ENCODE measurements around the gene KRT9. TPM values are rescaled to one million over a fixed set of nuclear protein-coding genes. Genes with fewer than 3 reads are reported as not detected.

The KRT9 gene
- total RNA-seq, 1 donor from 2014 or later, result not detected

DNA sequence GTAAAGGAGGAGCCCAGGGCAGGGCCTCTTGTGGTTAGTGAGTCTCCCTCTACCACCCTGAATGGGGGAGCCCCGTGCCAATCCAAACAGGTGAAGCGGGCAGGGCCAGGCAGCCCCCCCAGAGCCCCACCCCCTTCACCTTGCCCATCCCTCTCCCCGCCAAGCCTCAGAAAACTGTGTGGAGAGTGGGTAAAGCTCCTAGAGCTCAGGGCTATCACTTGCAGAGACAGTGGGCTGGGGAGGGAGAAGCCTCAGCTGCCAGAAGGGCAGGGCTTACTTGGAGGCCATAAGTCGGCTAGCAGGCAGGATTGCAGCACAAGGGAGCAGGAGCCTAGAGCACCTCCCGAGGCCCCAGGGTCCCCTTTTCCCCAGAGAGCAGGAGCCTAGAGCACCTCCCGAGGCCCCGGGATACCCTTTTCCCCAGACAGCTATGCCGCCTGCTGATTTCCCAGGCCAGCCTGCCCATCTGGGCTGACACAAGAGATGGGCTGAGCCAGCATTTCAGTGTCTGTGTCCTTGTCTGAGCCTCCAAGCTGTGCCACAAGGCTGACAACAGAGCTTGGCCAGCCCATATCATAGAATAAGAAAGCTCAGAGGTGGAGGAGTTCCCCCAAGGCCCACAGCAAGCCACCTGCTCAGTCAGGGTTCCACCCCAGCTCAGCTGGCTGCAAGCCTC, 21.6 kb upstream of the KRT9 start:
- Mint-ChIP-seq H3K27ac (ENCODE audit: unreplicated experiment) (no peak overlapping the region), H3K4me3 (ENCODE audit: unreplicated experiment) (no peak overlapping the region), H3K4me1 (ENCODE audit: unreplicated experiment) (no peaks in the 10 kb centered on the region), H3K36me3 (ENCODE audit: low read depth, unreplicated experiment) (no peaks in the 10 kb centered on the region), H3K27me3 (ENCODE audit: unreplicated experiment) (peaks cover 1% of the 10 kb centered on the region), H3K9me3 (ENCODE audit: unreplicated experiment) (no peaks in the 10 kb centered on the region)
- DNase-seq (ENCODE audit: low spot score), result no peak
- TF ChIP-seq, protein P1, sequence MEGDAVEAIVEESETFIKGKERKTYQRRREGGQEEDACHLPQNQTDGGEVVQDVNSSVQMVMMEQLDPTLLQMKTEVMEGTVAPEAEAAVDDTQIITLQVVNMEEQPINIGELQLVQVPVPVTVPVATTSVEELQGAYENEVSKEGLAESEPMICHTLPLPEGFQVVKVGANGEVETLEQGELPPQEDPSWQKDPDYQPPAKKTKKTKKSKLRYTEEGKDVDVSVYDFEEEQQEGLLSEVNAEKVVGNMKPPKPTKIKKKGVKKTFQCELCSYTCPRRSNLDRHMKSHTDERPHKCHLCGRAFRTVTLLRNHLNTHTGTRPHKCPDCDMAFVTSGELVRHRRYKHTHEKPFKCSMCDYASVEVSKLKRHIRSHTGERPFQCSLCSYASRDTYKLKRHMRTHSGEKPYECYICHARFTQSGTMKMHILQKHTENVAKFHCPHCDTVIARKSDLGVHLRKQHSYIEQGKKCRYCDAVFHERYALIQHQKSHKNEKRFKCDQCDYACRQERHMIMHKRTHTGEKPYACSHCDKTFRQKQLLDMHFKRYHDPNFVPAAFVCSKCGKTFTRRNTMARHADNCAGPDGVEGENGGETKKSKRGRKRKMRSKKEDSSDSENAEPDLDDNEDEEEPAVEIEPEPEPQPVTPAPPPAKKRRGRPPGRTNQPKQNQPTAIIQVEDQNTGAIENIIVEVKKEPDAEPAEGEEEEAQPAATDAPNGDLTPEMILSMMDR (IDR thresholded peaks at IDR 0.05; ENCODE audit: unreplicated experiment), result no peak

DNA sequence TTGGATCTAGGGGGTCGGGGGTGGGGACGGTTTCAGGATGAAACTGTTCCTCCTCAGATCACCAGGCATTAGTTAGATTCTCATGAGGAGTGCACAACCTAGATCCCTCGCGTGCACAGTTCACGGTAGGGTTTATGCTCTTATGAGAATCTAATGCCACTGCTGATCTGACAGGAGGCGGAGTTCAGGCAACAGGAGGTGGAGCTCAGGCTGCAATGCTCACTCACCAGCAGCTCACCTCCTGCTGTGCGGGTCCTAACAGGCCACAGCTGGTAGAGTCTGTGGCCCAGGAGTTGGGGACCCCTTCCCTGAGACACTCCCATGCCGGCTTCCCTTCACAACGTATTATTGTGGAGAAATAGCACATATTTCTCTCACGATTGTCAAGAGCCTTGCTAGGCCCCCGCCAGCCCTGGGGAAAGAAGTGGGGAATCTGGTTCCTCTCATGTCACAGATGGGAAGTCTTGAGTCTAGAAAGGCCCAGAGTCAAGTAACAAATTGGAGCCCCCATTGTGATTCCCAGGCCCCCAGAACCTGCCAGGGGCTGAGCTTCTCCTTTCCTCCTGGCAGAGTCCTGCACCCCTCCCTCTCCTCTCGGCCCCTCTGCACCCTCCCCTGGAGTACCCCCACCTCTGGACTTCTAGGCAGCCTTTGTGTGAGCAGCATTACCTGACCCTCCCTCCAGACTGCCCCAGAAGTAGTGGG, 20.9 kb upstream of the KRT9 start:
- no peak for DNase-seq (ENCODE audit: low spot score)
- no peaks in the 10 kb centered on the region for H3K9me3 Mint-ChIP-seq (ENCODE audit: unreplicated experiment)

DNA sequence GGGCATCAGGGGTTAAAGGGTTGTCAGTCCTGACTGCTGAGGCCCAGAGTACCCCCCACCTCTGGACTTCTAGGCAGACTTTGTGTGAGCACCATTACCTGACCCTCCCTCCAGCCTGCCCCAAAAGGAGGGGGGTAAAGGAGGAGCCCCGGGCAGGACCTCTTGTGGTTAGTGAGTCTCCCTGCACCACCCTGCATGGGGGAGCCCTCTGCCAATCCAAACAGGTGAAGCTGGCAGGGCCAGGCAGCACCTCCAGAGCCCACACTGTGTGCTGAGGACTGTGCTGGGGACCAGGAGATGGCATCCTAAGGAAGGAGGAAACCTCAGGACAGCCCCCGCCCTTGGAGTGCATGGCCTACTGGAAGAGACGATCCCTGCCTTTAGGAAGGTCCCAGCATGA, 17.4 kb upstream of the KRT9 start:
- peaks cover 3% of the 10 kb centered on the region for H3K27me3 Mint-ChIP-seq (ENCODE audit: unreplicated experiment)
- no peak overlapping the region for H3K27ac Mint-ChIP-seq (ENCODE audit: unreplicated experiment)
- H3K4me1 Mint-ChIP-seq (ENCODE audit: unreplicated experiment), result no peaks in the 10 kb centered on the region
- H3K9me3 Mint-ChIP-seq (ENCODE audit: unreplicated experiment), result no peaks in the 10 kb centered on the region
- DNase-seq (ENCODE audit: low spot score), result no peak
- H3K4me3 Mint-ChIP-seq (ENCODE audit: unreplicated experiment), result no peak overlapping the region
- H3K36me3 Mint-ChIP-seq (ENCODE audit: low read depth, unreplicated experiment), result no peaks in the 10 kb centered on the region
- TF ChIP-seq, protein P1 (IDR thresholded peaks at IDR 0.05; ENCODE audit: unreplicated experiment), result no peak

More for the DNA sequence above, 20.9 kb upstream of the KRT9 start:
- Mint-ChIP-seq H3K4me1 (ENCODE audit: unreplicated experiment) (no peaks in the 10 kb centered on the region), H3K36me3 (ENCODE audit: low read depth, unreplicated experiment) (no peaks in the 10 kb centered on the region), H3K27me3 (ENCODE audit: unreplicated experiment) (peaks cover 1% of the 10 kb centered on the region), H3K4me3 (ENCODE audit: unreplicated experiment) (no peak overlapping the region), H3K27ac (ENCODE audit: unreplicated experiment) (no peak overlapping the region)
- TF ChIP-seq, protein P1 (IDR thresholded peaks at IDR 0.05; ENCODE audit: unreplicated experiment), result no peak

DNA sequence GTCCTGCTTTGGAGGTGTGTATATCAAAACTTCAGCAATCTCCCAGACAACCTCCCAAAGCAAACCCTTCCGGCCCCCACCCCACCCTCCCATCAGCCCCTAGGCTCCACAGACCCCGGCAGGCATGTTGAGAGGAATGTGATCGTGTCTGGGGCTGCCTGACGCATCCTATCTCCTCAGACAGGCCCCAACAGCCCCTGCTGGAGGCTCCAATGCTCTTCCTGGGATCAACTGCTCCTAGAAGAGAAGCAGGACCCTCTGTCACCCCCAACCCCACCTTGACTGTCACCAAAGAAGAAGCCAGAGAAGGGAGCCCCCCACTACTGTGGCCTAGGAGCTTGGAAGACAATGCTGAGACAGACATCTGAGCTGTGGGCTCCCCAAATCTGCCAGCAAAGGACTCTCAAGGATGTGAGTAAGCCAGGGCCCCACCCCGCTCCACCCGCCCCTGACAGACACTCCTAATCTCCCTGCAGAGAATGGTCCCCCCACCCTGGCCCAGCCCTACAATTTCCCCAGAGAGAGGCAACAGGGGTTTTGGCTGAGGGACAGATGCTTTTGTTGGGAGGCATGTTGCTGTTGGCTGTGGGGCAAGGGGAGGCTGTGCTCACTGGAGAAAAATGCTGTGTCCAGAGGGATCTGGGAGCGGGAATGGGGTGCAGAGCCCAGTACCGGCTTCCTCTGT, 16.4 kb upstream of the KRT9 start:
- Mint-ChIP-seq H3K9me3 (ENCODE audit: unreplicated experiment) (no peaks in the 10 kb centered on the region), H3K27me3 (ENCODE audit: unreplicated experiment) (peaks cover 3% of the 10 kb centered on the region), H3K27ac (ENCODE audit: unreplicated experiment) (no peak overlapping the region), H3K4me3 (ENCODE audit: unreplicated experiment) (no peak overlapping the region), H3K36me3 (ENCODE audit: low read depth, unreplicated experiment) (no peaks in the 10 kb centered on the region), H3K4me1 (ENCODE audit: unreplicated experiment) (no peaks in the 10 kb centered on the region)
- no peak for DNase-seq (ENCODE audit: low spot score)
- TF ChIP-seq, protein P1 (IDR thresholded peaks at IDR 0.05; ENCODE audit: unreplicated experiment), result no peak
